Smooth muscle cell (in vitro differentiated cells): ENCODE results near the gene UBE2D4. TPM values are rescaled to one million over a fixed set of nuclear protein-coding genes. Genes with fewer than 3 reads are reported as not detected.

ENCODE experiments used
- DNase-seq: peaks from one replicate; lab custom pipeline; 2025; ENCODE audit not compliant: unreplicated experiment; lab: John Stamatoyannopoulos, UW
- H2AFZ ChIP-seq: fragments of 200-600 bp; sonication (generic); 2 replicates; pipeline ENCODE4 v1.6.0; 2016; ENCODE audit warnings: antibody characterized with exemption, low read depth, mild to moderate bottlenecking
- H3F3A ChIP-seq: fragments of 200-600 bp; sonication (generic); 2 replicates; pipeline ENCODE4 v1.6.0; 2017; ENCODE audit warnings: antibody characterized with exemption, low read depth
- H3K27ac ChIP-seq: fragments of 200-600 bp; sonication (generic); 2 replicates; pipeline ENCODE4 v1.5.1; 2016; ENCODE audit warnings: low read depth, mild to moderate bottlenecking
- H3K27me3 ChIP-seq: fragments of 200-600 bp; sonication (generic); 2 replicates; pipeline ENCODE4 v1.6.1; 2016; ENCODE audit warnings: low read depth, mild to moderate bottlenecking
- H3K36me3 ChIP-seq: fragments of 200-600 bp; sonication (generic); 2 replicates; pipeline ENCODE4 v1.5.1; 2016; ENCODE audit warnings: low read depth
- H3K4me1 ChIP-seq: fragments of 200-600 bp; sonication (generic); 2 replicates; pipeline ENCODE4 v1.5.1; 2016; ENCODE audit warnings: low read depth
- H3K4me2 ChIP-seq: fragments of 200-600 bp; sonication (generic); 2 replicates; pipeline ENCODE4 v1.6.0; 2016; ENCODE audit warnings: mild to moderate bottlenecking
- H3K4me3 ChIP-seq: fragments of 200-600 bp; sonication (generic); 2 replicates; pipeline ENCODE4 v1.5.1; 2016; ENCODE audit warnings: mild to moderate bottlenecking
- H3K79me2 ChIP-seq: fragments of 200-600 bp; sonication (generic); 2 replicates; pipeline ENCODE4 v1.6.0; 2016; ENCODE audit warnings: low read depth, mild to moderate bottlenecking
- H3K9ac ChIP-seq: fragments of 200-600 bp; sonication (generic); 2 replicates; pipeline ENCODE4 v1.6.0; 2016; ENCODE audit warnings: low read depth
- H3K9me3 ChIP-seq: fragments of 200-600 bp; sonication (generic); replicated peaks from 2 replicates; pipeline ENCODE4 v1.5.1; 2016; ENCODE audit warnings: low read depth
- H4K20me1 ChIP-seq: fragments of 200-600 bp; sonication (generic); 2 replicates; pipeline ENCODE4 v1.6.0; 2016; ENCODE audit warnings: low read depth
- CTCF ChIP-seq: fragments of 200-600 bp; sonication (generic); IDR thresholded peaks from 2 replicates; pipeline ENCODE4 v1.5.1; 2017; ENCODE audit warnings: borderline replicate concordance, mild to moderate bottlenecking, antibody characterized with exemption; ENCODE audit not compliant: insufficient read depth, poor library complexity, severe bottlenecking
- WGBS: methylation state at CpG from one replicate; pipeline ENCODE4 v1.1.7; 2016; ENCODE audit warnings: low lambda C conversion rate; 5-methylcytosine and 5-hydroxymethylcytosine counted together
- polyA plus RNA-seq: library from polyadenylated mRNA; unstranded; fragments of >200 nt; fragmentation: Nextera tagmentation; extraction: Ambion mirVana; gene quantifications from 2 replicates; pipeline ENCODE4 v1.2.1, GENCODE V29; 2016
- total RNA-seq: library from RNA; depleted of rRNA; stranded (reverse); fragments of >200 nt; gene quantifications from 2 replicates; pipeline ENCODE4 v1.2.3, GENCODE V29; 2014

UBE2D4 gene
- total and polyA plus RNA-seq, 2 experiments from 2014 or later: 4.6 to 8.6 TPM

GRCh38 chr7:43904533-43905208 is 21.6 kb upstream of the UBE2D4 start:
- Histone ChIP-seq H4K20me1 (peaks cover 46% of the 10 kb centered on the region), H3K4me1 (peaks cover 11% of the 10 kb centered on the region), H2AFZ (no peak overlapping the region), H3K9me3 (no peaks in the 10 kb centered on the region), H3K9ac (no peak overlapping the region), H3K27ac (no peak overlapping the region), H3K4me3 (no peak overlapping the region), H3K79me2 (peaks cover 47% of the 10 kb centered on the region), H3F3A (no peaks in the 10 kb centered on the region), H3K27me3 (no peaks in the 10 kb centered on the region), H3K36me3 (no peaks in the 10 kb centered on the region), H3K4me2 (peak overlapping the region; percentile 96)
- no peak for DNase-seq
- 96% methylated on average over 5 of the region's 5 CpGs for WGBS
- no peak for TF ChIP-seq CTCF

DNA sequence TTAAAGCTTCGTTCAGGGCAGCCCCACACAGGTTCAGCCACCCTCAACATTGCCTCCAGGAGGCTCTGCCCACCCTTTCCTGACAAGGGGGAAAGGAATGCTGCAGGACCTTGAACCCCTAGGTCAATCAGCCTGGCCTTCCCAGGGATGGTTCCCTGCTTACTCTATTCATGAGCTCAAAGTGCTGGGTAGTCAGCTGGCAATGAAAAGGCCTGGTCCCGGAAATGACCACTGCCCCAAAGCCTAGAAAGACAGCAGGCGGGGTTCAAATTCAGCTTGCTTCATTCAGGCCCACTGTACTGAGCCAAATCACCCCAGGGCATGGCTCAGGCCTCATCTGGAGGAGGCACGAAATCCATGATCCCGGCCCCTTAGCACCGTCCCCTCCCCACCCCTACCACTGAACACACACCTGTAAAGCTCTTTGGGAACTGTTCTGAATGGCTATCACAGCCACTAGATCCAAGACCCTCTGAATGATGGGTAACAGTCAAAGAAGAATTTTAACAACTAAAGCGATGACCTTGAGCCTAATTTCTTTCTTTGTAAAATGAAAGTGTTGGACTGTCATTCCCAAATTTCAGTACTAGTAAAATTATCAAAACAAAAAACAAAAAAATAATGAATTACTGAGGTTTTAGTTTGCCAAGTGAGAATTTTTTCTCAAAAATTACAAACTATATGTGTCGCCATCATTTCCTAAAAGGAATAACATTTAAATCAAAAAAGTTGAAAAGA is 20.9 kb upstream of the UBE2D4 start:
- H3K9me3 ChIP-seq: no peaks in the 10 kb centered on the region
- peak overlapping the region; percentile 94 for H2AFZ ChIP-seq
- H3K27ac ChIP-seq: peak overlapping the region; percentile 68
- H3K4me1 ChIP-seq: peaks cover 11% of the 10 kb centered on the region
- peaks cover 43% of the 10 kb centered on the region for H3K79me2 ChIP-seq
- H3K4me2 ChIP-seq: peak overlapping the region; percentile 96
- H3K27me3 ChIP-seq: no peaks in the 10 kb centered on the region
- peaks cover 41% of the 10 kb centered on the region for H4K20me1 ChIP-seq
- peak overlapping the region; percentile 85 for H3K9ac ChIP-seq
- no peak for DNase-seq
- H3K4me3 ChIP-seq: peak overlapping the region; percentile 91
- TF ChIP-seq CTCF: no peak
- H3F3A ChIP-seq: no peaks in the 10 kb centered on the region
- no peaks in the 10 kb centered on the region for H3K36me3 ChIP-seq
- 41% methylated on average over 8 of the region's 8 CpGs for WGBS

GRCh38 chr7:43905956-43906330 is 20.3 kb upstream of the UBE2D4 start:
- peaks cover 35% of the 10 kb centered on the region for H4K20me1 ChIP-seq
- no peaks in the 10 kb centered on the region for H3K36me3 ChIP-seq
- no peaks in the 10 kb centered on the region for H3K27me3 ChIP-seq
- peak overlapping the region; percentile 96 for H3K4me2 ChIP-seq
- H3K27ac ChIP-seq: peak overlapping the region; percentile 68
- peak overlapping the region; percentile 91 for H3K4me3 ChIP-seq
- H2AFZ ChIP-seq: peak overlapping the region; percentile 94
- peaks cover 11% of the 10 kb centered on the region for H3K4me1 ChIP-seq
- TF ChIP-seq CTCF: no peak
- no peaks in the 10 kb centered on the region for H3K9me3 ChIP-seq
- H3F3A ChIP-seq: no peaks in the 10 kb centered on the region
- under 1% methylated on average over 29 of the region's 43 CpGs for WGBS
- peaks cover 43% of the 10 kb centered on the region for H3K79me2 ChIP-seq
- peak overlapping the region; percentile 85 for H3K9ac ChIP-seq
- no peak for DNase-seq
